GM21619 (cell line): ENCODE results near the gene LRRC4C.

Experiments
- ATAC-seq: cut with Tn5 transposase; IDR thresholded peaks from one replicate; pipeline ENCODE4 v1.9.1; 2021; ENCODE audit not compliant: unreplicated experiment

LRRC4C gene

DNA sequence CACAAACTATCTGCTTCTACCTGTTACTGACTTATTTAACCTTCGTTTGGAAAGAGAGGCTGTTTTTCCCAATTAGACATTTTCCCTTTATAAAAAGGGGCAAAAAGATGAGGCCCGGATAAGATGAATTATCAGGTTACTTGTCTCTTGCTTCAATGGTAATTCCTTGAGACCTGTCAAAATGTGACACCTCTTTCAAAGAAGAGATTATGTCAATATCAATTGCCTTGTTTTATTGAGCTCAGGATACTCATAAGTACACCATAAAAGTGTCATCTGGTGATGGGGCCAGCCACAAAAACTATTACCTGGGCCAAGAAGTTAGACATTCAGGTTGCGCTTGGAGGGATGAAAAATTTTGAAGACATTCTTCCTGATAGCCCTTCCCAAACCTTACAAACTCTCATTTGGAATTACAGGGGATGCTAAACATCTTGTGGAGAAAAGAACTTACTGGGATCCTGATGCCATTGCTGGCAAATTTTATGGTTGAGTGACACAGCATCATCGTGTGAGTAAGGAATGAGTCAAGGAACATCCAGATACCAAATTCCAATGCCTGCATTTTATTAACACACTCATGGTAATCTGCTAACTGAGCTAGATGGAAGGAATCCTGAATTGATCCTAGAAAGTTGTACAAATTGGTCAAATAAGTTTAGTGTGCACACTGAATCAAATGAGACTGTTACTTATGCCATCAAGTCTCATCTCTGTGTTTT, 1071.2 kb downstream of the LRRC4C start:
- no peak for ATAC-seq

- no peak for ATAC-seq
Measured at GRCh38 chr11:40387240-40387980, 1072.0 kb downstream of the LRRC4C start.

GRCh38 chr11:40384991-40385390, 1074.5 kb downstream of the LRRC4C start:
- no peak for ATAC-seq

DNA sequence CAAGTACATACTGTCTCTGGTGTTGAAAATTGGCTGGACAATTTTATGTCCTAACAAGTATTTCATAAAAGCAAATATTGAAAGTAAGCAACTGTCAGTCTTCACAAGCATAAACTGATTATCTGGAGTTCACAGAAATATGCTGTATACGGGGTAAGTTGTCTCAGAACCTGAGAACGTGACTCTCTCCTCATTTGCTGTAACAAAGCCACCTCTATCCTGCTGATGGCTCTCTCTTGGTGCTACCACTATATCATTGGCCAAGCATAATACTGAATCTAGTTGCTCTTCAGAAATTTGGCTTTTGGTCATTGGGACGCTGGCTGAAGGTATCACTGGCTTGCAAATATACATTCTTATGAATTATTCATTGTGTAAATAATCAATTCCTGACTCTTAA, 1078.0 kb downstream of the LRRC4C start:
- ATAC-seq, result no peak

GRCh38 chr11:40380835-40381234, 1078.6 kb downstream of the LRRC4C start:
- ATAC-seq, result no peak

GRCh38 chr11:40376331-40376730, 1083.1 kb downstream of the LRRC4C start:
- ATAC-seq, result no peak

GRCh38 chr11:40370821-40371616, 1088.4 kb downstream of the LRRC4C start:
- no peak for ATAC-seq

DNA sequence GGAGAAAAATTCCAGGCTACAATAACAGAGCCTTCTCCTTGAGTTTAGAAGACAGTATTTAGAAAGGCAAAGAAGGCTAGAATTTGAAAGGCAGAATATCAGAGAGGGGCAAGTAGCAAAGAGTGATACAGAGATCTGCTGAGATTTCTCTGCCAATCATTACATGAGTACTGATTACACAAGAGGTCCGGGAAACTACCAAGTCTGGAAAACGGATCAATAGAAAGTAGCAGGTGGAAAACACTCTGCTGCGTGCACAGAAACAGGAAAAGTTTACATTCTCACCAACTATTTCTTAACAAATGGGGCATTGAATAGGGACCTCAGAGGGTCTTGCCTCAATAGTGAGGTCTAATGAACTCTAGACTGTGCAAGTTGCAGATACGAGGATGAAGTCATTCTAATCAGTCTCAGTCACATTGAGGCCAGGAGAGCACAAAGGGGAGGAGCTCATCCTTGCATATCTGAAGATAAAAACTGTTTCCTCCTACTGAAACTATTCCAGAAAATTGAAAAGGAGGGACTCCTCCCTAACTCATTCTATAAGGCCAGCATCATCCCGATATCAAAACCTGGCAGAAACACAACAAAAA, 1099.2 kb downstream of the LRRC4C start:
- ATAC-seq, result no peak

- no peak for ATAC-seq
Measured at GRCh38 chr11:40354121-40354520, 1105.3 kb downstream of the LRRC4C start.

GRCh38 chr11:40340911-40341310, 1118.5 kb downstream of the LRRC4C start:
- no peak for ATAC-seq

DNA sequence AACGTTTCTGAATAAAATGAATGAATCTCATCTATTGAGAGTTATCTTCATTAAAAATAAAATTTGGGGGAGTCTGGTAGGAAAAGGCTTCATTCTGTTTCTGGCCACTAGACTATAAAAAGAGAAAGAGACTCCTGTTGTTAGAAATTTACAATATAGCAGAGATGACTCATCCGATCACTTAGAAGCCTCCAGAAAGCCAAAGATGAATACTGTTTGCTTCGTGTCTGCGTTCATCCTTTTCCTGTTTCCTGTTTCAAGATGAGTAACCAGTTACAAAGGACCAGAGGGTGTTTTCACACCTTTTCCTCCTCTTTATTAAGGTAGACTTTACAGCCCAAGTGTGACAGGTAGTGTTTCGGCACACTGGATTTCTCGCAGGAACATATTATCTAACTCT, 1120.7 kb downstream of the LRRC4C start:
- ATAC-seq, result no peak

- no peak for ATAC-seq
Measured at GRCh38 chr11:40338062-40338461, 1121.4 kb downstream of the LRRC4C start.

DNA sequence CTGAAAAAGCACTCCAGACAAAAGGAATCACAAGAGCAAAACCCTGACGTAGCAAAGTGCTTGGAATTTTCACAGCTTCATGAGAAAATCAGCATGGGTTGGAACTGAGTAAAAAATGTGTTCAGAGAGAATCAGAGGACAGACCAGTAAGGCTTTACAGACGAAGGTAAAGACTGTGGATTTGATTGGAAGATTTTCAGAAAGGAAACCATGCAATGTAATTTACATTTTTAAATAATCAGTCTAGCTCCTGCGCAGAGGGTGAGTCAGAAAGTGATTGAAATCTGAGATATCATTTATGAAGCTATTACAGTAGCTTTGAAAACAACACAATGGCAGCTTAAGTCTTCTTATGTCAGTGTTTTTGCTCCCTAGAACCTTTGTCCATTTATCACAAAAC, 1122.3 kb downstream of the LRRC4C start:
- no peak for ATAC-seq

GRCh38 chr11:40328890-40329614, 1130.4 kb downstream of the LRRC4C start:
- ATAC-seq, result no peak

GRCh38 chr11:40323241-40323640, 1136.2 kb downstream of the LRRC4C start:
- ATAC-seq, result no peak

- no peak for ATAC-seq
Measured at GRCh38 chr11:40321537-40321936, 1137.9 kb downstream of the LRRC4C start.

DNA sequence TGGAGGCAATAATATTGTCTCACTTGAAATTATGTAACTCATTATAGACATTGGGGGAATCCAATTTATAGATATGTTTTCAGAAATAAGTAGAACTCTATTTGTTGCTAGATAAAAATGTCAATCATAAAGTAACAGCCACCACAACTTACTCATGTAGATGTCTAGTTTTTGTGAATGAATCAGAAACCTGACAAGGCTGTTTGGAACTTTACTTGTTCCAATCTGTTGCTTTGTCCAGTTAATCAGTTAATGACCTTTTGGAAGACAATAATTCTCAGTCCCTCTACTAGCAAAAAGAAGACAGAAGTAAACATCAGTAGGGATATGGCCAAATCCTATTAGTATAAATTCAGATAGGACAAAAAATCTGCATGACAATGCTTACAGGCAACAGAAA, 1143.3 kb downstream of the LRRC4C start:
- no peak for ATAC-seq

DNA sequence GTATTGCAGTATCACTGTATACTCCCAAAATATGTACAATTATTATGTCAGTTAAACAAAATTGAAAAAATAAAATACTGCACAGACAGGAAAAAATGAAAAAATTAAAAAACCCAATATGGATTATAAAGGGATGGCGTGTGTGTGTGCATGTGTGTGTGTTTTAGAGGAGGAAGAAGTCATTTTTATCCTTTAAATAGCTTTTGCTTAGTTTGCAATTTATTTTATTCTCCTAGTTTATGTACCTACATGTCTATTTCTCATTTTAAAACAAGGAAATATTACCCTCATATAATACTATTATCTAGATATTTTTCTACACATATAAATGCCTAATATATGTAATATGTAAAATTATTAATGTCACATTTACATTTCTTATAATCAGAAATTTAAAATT, 1144.3 kb downstream of the LRRC4C start:
- no peak for ATAC-seq

DNA sequence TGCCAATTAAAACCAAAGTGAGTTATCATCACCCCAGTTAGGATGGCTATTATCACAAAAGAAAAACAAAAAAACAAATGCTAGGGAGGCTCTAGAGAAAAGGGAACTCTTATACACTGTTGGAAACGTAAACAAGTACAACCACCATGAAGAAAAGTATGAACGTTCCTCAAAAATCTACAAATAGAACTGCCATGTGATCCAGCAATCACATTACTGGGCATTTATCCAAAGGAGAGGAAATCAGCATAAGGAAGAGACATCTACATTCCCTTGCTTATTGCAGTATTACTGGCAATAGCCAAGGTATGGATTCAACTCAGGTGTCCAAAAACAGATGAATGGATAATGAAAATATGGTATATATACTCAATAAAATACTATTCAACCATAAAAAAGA, 1145.1 kb downstream of the LRRC4C start:
- no peak for ATAC-seq

GRCh38 chr11:40306938-40307548, 1152.4 kb downstream of the LRRC4C start:
- ATAC-seq, result peak; percentile 81
